GM21515 (cell line): ENCODE data around the gene AGAP3.

ENCODE experiments used
- ATAC-seq: cut with Tn5 transposase; IDR thresholded peaks from one replicate; pipeline ENCODE4 v1.9.1; 2021; ENCODE audit not compliant: unreplicated experiment

AGAP3 gene

GRCh38 chr7:151152643-151153513, 66.6 kb downstream of the AGAP3 start:
- no peak for ATAC-seq

- ATAC-seq: no peak
Observed at GRCh38 chr7:151157645-151158329, 71.5 kb downstream of the AGAP3 start.

GRCh38 chr7:151161757-151162156, 75.5 kb downstream of the AGAP3 start:
- ATAC-seq: no peak

- no peak for ATAC-seq
Observed at GRCh38 chr7:151166629-151167196, 80.4 kb downstream of the AGAP3 start.

- no peak for ATAC-seq
Observed at GRCh38 chr7:151167197-151167961, 81.1 kb downstream of the AGAP3 start, which contains the start of gene GBX1. Gene GBX1, minus strand, starts transcription at chr7:151167694. Its CDS starts 146 bp downstream, at chr7:151167548.

GRCh38 chr7:151168003-151168786, 81.9 kb downstream of the AGAP3 start:
- no peak for ATAC-seq

- ATAC-seq: no peak
Observed at GRCh38 chr7:151168787-151169162, 82.5 kb downstream of the AGAP3 start.

- peak; percentile 56 for ATAC-seq
Observed at GRCh38 chr7:151172273-151173141, 86.2 kb downstream of the AGAP3 start.

GRCh38 chr7:151173386-151174245, 87.3 kb downstream of the AGAP3 start:
- ATAC-seq: no peak

- no peak for ATAC-seq
Observed at GRCh38 chr7:151174246-151175046, 88.2 kb downstream of the AGAP3 start.

- ATAC-seq: no peak
Observed at GRCh38 chr7:151175047-151175792, 88.9 kb downstream of the AGAP3 start.

- no peak for ATAC-seq
Observed at GRCh38 chr7:151175793-151176311, 89.6 kb downstream of the AGAP3 start.

GRCh38 chr7:151176401-151176800, 90.1 kb downstream of the AGAP3 start:
- no peak for ATAC-seq

GRCh38 chr7:151177310-151177709, 91.0 kb downstream of the AGAP3 start:
- ATAC-seq: no peak

GRCh38 chr7:151178236-151178635, 92.0 kb downstream of the AGAP3 start:
- no peak for ATAC-seq

GRCh38 chr7:151178831-151179230, 92.6 kb downstream of the AGAP3 start:
- no peak for ATAC-seq
